Measurements from ENCODE around the gene SH3PXD2B.

SH3PXD2B gene

DNA sequence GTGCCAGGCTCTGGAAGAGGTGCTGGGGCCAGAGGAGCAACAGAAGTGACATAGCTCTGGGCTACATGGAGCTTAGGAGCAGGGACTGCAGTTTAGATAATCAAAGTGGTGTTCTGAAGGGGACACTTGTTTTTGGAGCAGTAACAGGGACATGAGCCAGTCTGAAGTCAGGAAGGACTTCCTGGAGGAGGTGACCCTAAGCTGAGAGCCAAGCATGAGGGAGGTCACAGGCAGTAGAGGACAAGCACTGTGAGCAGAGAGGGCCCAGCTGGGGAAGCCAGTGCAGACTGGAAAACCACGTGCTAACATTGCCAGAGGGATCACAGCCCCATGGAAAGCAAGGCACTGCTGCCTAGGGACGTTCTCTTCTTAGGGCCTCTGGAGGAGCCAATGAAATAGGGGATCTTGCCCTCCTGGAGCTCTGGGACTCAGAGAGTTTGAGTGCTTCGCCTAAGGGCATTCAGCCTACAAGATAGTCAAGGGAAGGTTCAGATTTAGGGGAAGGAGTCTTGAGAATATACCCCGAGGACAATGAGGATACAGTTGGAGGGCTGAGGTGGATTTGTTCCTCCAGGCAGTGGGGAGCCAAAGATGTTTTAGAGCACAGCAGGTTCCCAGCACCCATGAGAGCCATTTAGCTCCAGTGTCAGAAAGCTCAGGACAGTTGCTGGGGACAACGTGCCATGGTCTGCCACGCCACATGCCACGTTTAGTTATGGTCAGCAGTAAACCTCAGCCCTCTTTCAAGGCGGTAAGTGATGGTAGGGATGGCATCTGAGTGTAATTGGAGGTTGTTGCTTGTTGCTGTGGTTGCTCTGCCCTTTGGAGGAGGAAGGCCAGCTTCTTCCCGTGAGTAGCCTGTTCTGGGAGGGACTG lies 40.5 kb upstream of the SH3PXD2B start:
- DNase-seq (ENCODE audit: insufficient read length, low spot score), result no peak
- no peak for TF ChIP-seq POLR2A (IDR thresholded peaks at IDR 0.05; ENCODE audit: low read depth, low read length)
- no peak for TF ChIP-seq POLR2AphosphoS5 (IDR thresholded peaks at IDR 0.05; ENCODE audit: low read depth, low read length)
- no peak for FAIRE-seq

DNA sequence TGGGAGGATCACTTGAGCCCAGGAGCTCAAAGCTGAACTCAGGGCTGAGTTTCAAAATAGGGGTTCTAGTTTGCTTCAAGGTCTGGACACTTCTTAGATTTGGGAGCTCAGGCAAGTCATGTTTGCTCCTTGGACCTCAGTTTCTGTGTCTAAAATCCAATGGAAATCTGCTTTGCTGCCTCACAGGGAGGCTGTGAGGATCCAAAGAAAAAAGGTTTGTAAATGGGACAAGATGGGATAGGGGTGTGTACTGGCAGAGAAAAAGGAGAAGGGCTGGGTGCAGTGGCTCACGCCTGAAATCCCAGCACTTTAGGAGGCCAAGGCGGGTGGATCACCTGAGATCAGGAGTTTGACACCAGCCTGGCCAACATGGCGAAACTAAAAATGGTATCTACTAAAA lies 39.6 kb upstream of the SH3PXD2B start:
- TF ChIP-seq POLR2A (IDR thresholded peaks at IDR 0.05; ENCODE audit: low read depth, low read length) (no peak), TAF1 (IDR thresholded peaks at IDR 0.05; ENCODE audit: low read depth, low read length) (no peak), POU2F2 (IDR thresholded peaks at IDR 0.05; ENCODE audit: low read depth, low read length) (no peak)
- no peak for DNase-seq (ENCODE audit: insufficient read length, low spot score)
- no peak for FAIRE-seq

DNA sequence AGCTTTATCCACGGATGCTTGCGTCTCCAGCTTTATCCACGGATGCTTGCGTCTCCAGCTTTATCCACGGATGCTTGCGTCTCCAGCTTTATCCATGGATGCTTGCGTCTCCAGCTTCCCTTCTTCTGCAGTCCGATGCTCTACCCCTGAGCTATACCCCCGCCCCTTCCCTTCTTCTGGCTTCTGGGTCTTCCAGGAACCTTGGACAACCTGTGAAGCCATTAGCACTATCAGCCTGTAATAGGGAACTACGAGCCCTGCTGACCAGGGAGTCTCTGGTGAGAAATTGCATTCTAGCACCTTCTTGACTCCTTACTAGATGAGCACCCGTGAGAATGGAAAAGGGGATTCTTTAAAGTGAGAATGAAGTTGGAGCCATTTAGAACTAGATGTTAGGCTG lies 39.1 kb upstream of the SH3PXD2B start:
- FAIRE-seq, result no peak
- TF ChIP-seq POU2F2 (IDR thresholded peaks at IDR 0.05; ENCODE audit: low read depth, low read length) (no peak), POLR2AphosphoS5 (IDR thresholded peaks at IDR 0.05; ENCODE audit: low read depth, low read length) (no peak), POLR2A (IDR thresholded peaks at IDR 0.05; ENCODE audit: low read depth, low read length) (no peak)
- DNase-seq (ENCODE audit: insufficient read length, low spot score), result no peak

DNA sequence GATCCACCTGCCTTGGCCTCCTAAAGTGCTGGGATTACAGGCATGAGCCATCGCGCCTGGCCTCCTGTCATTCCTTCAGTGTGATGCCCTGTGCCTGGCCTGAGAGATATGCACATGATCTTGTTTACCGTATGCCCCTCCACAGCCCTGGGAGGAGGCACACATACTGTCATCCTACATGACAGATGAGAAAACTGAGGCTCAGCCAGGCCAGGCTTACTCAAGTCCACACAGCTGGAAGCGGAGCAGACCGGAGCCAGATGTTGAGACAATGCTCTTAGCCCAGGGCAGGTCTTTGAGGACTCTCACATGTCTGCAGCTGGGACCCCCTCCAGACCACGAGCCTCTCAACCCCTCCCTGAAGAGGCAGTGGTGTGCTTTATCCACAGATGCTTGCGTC lies 38.7 kb upstream of the SH3PXD2B start:
- TF ChIP-seq POU2F2 (IDR thresholded peaks at IDR 0.05; ENCODE audit: low read depth, low read length), result no peak
- TF ChIP-seq PAX5 (IDR thresholded peaks at IDR 0.05; ENCODE audit: insufficient read depth, low read length, severe bottlenecking), result no peak
- no peak for TF ChIP-seq SPI1 (IDR thresholded peaks at IDR 0.05; ENCODE audit: low read depth, low read length)
- TF ChIP-seq POLR2AphosphoS5 (IDR thresholded peaks at IDR 0.05; ENCODE audit: low read depth, low read length), result no peak
- TF ChIP-seq POLR2A (IDR thresholded peaks at IDR 0.05; ENCODE audit: low read depth, low read length), result no peak
- no peak for TF ChIP-seq TAF1 (IDR thresholded peaks at IDR 0.05; ENCODE audit: low read depth, low read length)
- DNase-seq (ENCODE audit: insufficient read length, low spot score) (no peak), FAIRE-seq (no peak)

DNA sequence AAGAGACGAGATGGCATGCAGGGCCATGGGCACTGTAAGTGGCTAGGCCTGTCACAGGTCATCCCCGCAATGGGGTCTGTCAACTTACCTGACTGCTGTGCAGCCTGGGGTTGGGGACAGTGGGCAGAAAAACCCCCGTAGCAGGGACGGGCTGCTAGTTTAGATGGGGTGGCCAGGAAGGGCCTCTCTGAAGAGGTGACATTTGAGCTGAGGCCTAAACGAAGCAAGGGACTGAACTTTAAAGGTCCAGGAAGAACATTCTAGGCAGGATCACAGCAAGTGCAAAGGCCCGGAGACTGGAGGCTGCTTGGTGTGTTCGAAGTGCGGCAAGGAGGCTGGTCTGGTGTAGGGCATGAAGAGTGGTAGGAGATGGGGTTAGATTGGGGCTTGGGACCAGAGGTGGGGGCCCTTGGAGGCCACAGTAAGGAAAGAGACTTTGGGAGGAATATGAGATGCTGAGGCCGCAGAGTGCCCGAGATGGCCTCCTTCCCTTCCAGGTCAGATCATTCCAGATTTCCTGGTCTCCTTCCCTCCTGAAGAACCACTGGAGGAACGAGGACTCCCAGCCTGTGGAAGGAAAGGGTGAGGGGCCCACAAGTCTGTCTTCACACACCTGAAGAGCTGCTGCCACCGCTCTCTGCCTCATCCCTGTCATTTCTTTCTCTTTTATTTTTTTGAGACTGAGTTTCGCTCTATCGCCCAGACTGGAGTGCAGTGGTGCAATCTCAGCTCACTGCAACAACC lies 37.9 kb upstream of the SH3PXD2B start:
- FAIRE-seq, result no peak
- TF ChIP-seq POLR2A (IDR thresholded peaks at IDR 0.05; ENCODE audit: low read depth, low read length) (no peak), POLR2AphosphoS5 (IDR thresholded peaks at IDR 0.05; ENCODE audit: low read depth, low read length) (no peak), PAX5 (IDR thresholded peaks at IDR 0.05; ENCODE audit: insufficient read depth, low read length, severe bottlenecking) (no peak), SPI1 (IDR thresholded peaks at IDR 0.05; ENCODE audit: low read depth, low read length) (no peak), POU2F2 (IDR thresholded peaks at IDR 0.05; ENCODE audit: low read depth, low read length) (no peak), TAF1 (IDR thresholded peaks at IDR 0.05; ENCODE audit: low read depth, low read length) (no peak)
- no peak for DNase-seq (ENCODE audit: insufficient read length, low spot score)

DNA sequence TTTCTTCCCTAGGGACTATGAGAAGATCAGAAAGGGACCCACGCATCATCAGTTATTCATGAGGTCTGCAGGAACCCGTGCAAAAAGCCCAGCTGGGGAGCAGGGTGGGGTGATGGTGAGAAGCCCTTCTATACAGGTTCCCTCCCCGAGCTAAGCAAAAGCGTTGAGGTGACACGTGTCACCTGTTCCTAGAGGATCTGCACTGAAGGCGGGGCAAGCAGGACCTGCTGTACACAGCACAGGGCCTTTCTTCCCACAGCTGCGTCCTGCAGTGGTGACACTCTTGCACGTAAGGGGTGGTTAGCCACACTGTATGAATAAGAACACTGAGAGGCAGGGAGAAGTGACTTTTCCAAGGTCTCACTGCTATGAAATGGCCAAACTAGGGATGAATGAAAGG lies 37.2 kb upstream of the SH3PXD2B start:
- no peak for TF ChIP-seq TAF1 (IDR thresholded peaks at IDR 0.05; ENCODE audit: low read depth, low read length)
- TF ChIP-seq PAX5 (IDR thresholded peaks at IDR 0.05; ENCODE audit: insufficient read depth, low read length, severe bottlenecking), result no peak
- no peak for TF ChIP-seq POLR2AphosphoS5 (IDR thresholded peaks at IDR 0.05; ENCODE audit: low read depth, low read length)
- DNase-seq (ENCODE audit: insufficient read length, low spot score), result no peak
- FAIRE-seq, result no peak

DNA sequence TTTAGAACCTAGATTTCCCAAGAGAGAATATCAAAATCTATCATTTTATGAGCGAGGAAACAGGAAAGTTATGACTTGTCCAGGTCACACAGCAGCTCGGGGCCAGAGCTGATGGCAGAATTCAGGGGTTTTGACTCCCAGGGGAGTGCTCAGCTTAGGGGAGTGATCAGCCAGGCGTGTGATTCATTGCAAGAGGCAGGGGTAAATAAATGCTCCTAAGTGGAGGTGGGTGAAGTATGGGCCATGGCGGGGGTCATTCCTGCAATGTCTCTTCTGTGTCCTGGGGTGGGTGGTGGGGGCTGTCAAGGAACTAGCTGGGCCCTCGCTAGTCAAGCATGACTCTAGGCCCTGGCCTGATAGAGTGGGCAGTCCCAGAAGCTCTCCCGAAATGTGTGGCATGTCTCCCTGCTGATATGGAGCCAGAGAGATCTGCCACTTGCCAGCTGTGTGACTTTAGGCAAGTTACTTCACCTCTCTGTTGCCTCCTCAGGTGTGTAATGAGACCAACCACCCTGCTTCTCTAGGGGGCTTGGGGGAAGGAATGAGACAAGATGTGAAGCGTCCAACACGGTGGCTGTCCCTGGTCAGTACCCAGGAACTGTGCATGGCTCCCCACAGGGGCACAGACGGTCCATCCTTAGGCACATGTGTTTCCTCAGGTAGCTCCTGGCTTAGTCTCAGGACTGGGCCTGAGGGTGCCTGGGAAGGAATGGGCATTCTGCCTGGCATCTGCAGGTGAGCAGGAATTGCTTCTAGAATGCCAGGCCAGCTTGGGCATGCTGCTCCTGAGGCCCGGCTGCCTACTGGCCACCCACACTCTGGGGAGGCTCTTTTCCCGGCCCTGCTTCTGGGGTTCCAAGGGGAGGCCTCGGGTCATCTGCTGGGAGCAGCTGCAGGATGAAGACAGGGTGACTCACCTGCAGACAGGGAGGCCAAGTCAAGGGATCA lies 36.5 kb upstream of the SH3PXD2B start:
- FAIRE-seq (no peak), DNase-seq (ENCODE audit: insufficient read length, low spot score) (no peak)
- TF ChIP-seq PAX5 (IDR thresholded peaks at IDR 0.05; ENCODE audit: insufficient read depth, low read length, severe bottlenecking), result no peak
- no peak for TF ChIP-seq TAF1 (IDR thresholded peaks at IDR 0.05; ENCODE audit: low read depth, low read length)
- no peak for TF ChIP-seq POLR2AphosphoS5 (IDR thresholded peaks at IDR 0.05; ENCODE audit: low read depth, low read length)

DNA sequence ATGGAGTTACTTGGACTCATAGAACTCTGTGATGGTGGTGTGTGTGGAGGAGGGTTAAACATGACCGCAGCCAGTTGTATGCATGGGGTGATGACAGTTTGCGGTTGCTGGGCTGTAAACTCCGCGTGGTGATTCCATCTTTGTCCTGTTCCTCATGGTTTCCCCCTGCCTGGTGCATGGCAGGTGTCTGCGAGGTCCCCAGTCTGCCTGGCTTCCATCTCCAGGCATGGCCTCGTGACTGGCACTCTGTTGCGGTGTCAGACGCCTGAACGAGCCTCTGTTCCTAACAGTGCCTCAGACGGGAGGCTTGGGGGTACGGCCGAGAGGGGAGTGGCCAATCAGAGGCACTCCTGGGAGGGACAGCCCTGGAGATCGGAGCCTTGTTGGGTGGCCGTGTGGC lies 33.9 kb upstream of the SH3PXD2B start:
- DNase-seq (ENCODE audit: insufficient read length, low spot score) (no peak), FAIRE-seq (no peak)
- TF ChIP-seq TAF1 (IDR thresholded peaks at IDR 0.05; ENCODE audit: low read depth, low read length) (no peak), POLR2AphosphoS5 (IDR thresholded peaks at IDR 0.05; ENCODE audit: low read depth, low read length) (no peak), POU2F2 (IDR thresholded peaks at IDR 0.05; ENCODE audit: low read depth, low read length) (no peak), SPI1 (IDR thresholded peaks at IDR 0.05; ENCODE audit: low read depth, low read length) (no peak), POLR2A (IDR thresholded peaks at IDR 0.05; ENCODE audit: low read depth, low read length) (no peak), PAX5 (IDR thresholded peaks at IDR 0.05; ENCODE audit: insufficient read depth, low read length, severe bottlenecking) (no peak)

DNA sequence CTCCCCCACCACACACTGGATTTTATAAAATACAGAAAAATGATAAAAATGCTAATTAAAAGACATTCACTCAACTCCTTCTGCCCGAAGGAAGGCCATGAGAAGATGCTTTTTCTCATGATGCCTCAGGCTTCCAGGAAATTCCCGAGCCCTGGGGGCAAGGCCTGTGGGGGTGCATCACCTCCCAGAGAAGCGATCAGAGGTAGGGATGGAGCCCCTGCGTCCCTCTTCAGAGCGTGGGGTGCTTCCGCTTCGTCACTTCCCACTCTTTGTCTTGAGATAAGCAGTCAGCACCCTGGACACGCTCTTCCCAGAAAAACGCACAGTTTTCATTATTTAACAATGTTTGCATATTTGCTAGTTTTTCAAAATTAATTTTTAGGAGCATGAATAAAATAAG lies 33.3 kb upstream of the SH3PXD2B start:
- FAIRE-seq (no peak), DNase-seq (ENCODE audit: insufficient read length, low spot score) (no peak)
- TF ChIP-seq PAX5 (IDR thresholded peaks at IDR 0.05; ENCODE audit: insufficient read depth, low read length, severe bottlenecking) (no peak), POLR2A (IDR thresholded peaks at IDR 0.05; ENCODE audit: low read depth, low read length) (no peak), SPI1 (IDR thresholded peaks at IDR 0.05; ENCODE audit: low read depth, low read length) (no peak), TAF1 (IDR thresholded peaks at IDR 0.05; ENCODE audit: low read depth, low read length) (no peak)

All from GM12891 (cell line).